Hepatocyte (in vitro differentiated cells): ENCODE results near the gene MAP3K21. TPM values are rescaled to one million over a fixed set of nuclear protein-coding genes. Genes with fewer than 3 reads are reported as not detected.
A peak's percentile ranks its signal among the peaks of the same experiment; 100 is the strongest.

Experiments used
- DNase-seq: peaks from one replicate; pipeline ENCODE4 v3.0.0-alpha.2; 2016; ENCODE audit warnings: low spot score
- H2AFZ ChIP-seq: fragments of 200-600 bp; sonication (generic); 2 replicates; pipeline ENCODE4 v1.6.0; 2016; ENCODE audit warnings: antibody characterized with exemption, mild to moderate bottlenecking
- H3K27ac ChIP-seq: fragments of 200-600 bp; sonication (generic); 2 replicates; pipeline ENCODE4 v1.5.1; 2016; ENCODE audit warnings: mild to moderate bottlenecking
- H3K27me3 ChIP-seq: fragments of 200-600 bp; sonication (generic); 2 replicates; pipeline ENCODE4 v1.6.1; 2016
- H3K36me3 ChIP-seq: fragments of 200-600 bp; sonication (generic); replicated peaks from 2 replicates; pipeline ENCODE4 v1.5.1; 2016; ENCODE audit warnings: low read depth; ENCODE audit not compliant: insufficient read depth
- H3K4me1 ChIP-seq: fragments of 200-600 bp; sonication (generic); 2 replicates; pipeline ENCODE4 v1.5.1; 2016; ENCODE audit warnings: mild to moderate bottlenecking, moderate library complexity; ENCODE audit not compliant: insufficient read depth
- H3K4me2 ChIP-seq: fragments of 200-600 bp; sonication (generic); 2 replicates; pipeline ENCODE4 v1.6.0; 2016
- H3K4me3 ChIP-seq: fragments of 200-600 bp; sonication (generic); 2 replicates; pipeline ENCODE4 v1.5.1; 2016; ENCODE audit warnings: mild to moderate bottlenecking
- H3K79me2 ChIP-seq: fragments of 200-600 bp; sonication (generic); 2 replicates; pipeline ENCODE4 v1.6.0; 2017; ENCODE audit warnings: mild to moderate bottlenecking
- H3K9me2 ChIP-seq: fragments of 200-600 bp; sonication (generic); replicated peaks from 2 replicates; pipeline ENCODE4 v1.6.0; 2017; ENCODE audit warnings: mild to moderate bottlenecking; ENCODE audit not compliant: insufficient read depth
- H3K9me3 ChIP-seq: fragments of 200-600 bp; sonication (generic); 2 replicates; pipeline ENCODE4 v1.5.1; 2016; ENCODE audit warnings: low read depth, mild to moderate bottlenecking
- H4K20me1 ChIP-seq: fragments of 200-600 bp; sonication (generic); 2 replicates; pipeline ENCODE4 v1.6.0; 2016; ENCODE audit warnings: mild to moderate bottlenecking; ENCODE audit not compliant: insufficient read depth, poor library complexity, severe bottlenecking
- CTCF ChIP-seq: fragments of 200-600 bp; sonication (generic); IDR thresholded peaks from 2 replicates; pipeline ENCODE4 v1.5.1; 2016; ENCODE audit warnings: antibody characterized with exemption, mild to moderate bottlenecking; ENCODE audit not compliant: poor library complexity
- EZH2 ChIP-seq: fragments of 200-600 bp; sonication (generic); IDR thresholded peaks from 2 replicates; pipeline ENCODE4 v1.6.1; 2016; ENCODE audit warnings: antibody characterized with exemption, mild to moderate bottlenecking, borderline replicate concordance
- EZH2phosphoT487 ChIP-seq: fragments of 200-600 bp; sonication (generic); IDR thresholded peaks from one replicate; pipeline ENCODE4 v1.6.1; 2018; ENCODE audit warnings: antibody characterized with exemption, mild to moderate bottlenecking, low read depth, moderate library complexity; ENCODE audit not compliant: unreplicated experiment, severe bottlenecking
- WGBS: methylation state at CpG from one replicate; pipeline ENCODE4 v1.1.6; 2016; ENCODE audit warnings: low lambda C conversion rate; ENCODE audit errors: missing lambda C conversion rate; 5-methylcytosine and 5-hydroxymethylcytosine counted together
- polyA plus RNA-seq: library from polyadenylated mRNA; unstranded; fragments of >200 nt; fragmentation: Nextera tagmentation; extraction: Ambion mirVana; gene quantifications from 2 replicates; pipeline ENCODE4 v1.2.1, GENCODE V29; 2016
- total RNA-seq: library from RNA; depleted of rRNA; stranded (reverse); fragments of >200 nt; gene quantifications from 2 replicates; pipeline ENCODE4 v1.2.3, GENCODE V29; 2014

MAP3K21 gene
- total and polyA plus RNA-seq, 2 experiments from 2014 or later = 2.5 to 6.9 TPM

DNA sequence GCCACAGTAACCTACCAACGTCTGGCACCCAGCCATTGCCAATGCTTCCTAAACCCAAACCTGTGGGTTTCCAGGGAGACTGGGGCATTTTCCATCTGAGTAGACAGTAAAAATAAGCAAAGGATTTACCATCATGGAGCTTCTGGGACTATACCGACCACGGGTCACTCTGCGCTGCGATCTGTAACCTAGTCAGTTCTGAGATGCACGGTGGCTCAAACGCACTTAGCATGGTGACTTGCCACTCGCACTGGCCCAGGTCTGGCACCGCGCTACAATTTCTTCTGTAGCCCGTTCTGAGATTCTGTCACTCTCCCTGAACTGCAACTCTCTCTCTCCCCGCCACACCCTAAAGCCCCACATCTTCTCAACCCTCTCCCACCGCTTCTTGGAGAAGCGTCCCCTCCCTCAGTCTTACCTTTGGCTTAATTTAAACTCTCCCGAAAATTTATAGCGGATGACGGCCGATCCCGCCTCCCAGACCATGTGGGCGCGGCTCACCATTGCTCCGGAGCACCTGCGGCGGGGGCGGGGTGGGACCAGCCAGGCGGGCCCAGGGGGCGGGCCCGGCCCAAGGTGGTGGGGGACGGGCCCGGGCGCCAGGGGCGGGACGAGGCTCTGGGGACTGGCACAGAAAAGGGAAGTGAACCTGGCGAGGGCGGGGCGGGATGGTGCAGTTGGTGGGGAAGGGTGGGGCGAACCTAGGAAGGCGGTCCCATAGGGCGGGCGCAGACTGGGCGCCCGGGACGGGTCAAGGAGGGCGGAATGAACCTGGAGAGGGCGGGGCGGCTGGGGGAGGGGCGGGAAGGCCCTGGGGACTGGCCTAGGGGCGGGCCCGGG, 493 bp upstream of the MAP3K21 start:
- peak overlapping the region; percentile 71 for H2AFZ ChIP-seq
- H3K9me2 ChIP-seq = no peaks in the 10 kb centered on the region
- peaks cover 27% of the 10 kb centered on the region for H3K79me2 ChIP-seq
- peaks cover 4% of the 10 kb centered on the region for H4K20me1 ChIP-seq
- peaks cover 7% of the 10 kb centered on the region for H3K27me3 ChIP-seq
- no peak for TF ChIP-seq CTCF
- no peak for TF ChIP-seq EZH2phosphoT487
- TF ChIP-seq EZH2 = no peak
- peak; percentile 94 for DNase-seq
- H3K27ac ChIP-seq = peak overlapping the region; percentile 31
- H3K9me3 ChIP-seq = no peaks in the 10 kb centered on the region
- H3K36me3 ChIP-seq = no peaks in the 10 kb centered on the region
- peak overlapping the region; percentile 35 for H3K4me3 ChIP-seq
- H3K4me1 ChIP-seq = peaks cover 4% of the 10 kb centered on the region
- H3K4me2 ChIP-seq = peak overlapping the region; percentile 99
- WGBS = 4% methylated on average over 23 of the region's 49 CpGs

DNA sequence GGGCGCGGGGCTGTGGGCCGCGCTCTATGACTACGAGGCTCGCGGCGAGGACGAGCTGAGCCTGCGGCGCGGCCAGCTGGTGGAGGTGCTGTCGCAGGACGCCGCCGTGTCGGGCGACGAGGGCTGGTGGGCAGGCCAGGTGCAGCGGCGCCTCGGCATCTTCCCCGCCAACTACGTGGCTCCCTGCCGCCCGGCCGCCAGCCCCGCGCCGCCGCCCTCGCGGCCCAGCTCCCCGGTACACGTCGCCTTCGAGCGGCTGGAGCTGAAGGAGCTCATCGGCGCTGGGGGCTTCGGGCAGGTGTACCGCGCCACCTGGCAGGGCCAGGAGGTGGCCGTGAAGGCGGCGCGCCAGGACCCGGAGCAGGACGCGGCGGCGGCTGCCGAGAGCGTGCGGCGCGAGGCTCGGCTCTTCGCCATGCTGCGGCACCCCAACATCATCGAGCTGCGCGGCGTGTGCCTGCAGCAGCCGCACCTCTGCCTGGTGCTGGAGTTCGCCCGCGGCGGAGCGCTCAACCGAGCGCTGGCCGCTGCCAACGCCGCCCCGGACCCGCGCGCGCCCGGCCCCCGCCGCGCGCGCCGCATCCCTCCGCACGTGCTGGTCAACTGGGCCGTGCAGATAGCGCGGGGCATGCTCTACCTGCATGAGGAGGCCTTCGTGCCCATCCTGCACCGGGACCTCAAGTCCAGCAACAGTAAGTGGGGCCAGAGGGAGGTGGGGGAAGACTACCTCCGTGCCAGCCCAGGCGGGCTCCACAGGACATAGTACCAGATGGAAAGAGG, 808 bp downstream of the MAP3K21 start:
- H4K20me1 ChIP-seq = peaks cover 4% of the 10 kb centered on the region
- peak overlapping the region; percentile 81 for H3K27ac ChIP-seq
- peaks cover 4% of the 10 kb centered on the region for H3K4me1 ChIP-seq
- no peaks in the 10 kb centered on the region for H3K9me2 ChIP-seq
- under 1% methylated on average over 47 of the region's 96 CpGs for WGBS
- H3K9me3 ChIP-seq = no peaks in the 10 kb centered on the region
- peaks cover 4% of the 10 kb centered on the region for H3K27me3 ChIP-seq
- H3K4me3 ChIP-seq = peak overlapping the region; percentile 90
- H3K79me2 ChIP-seq = peaks cover 35% of the 10 kb centered on the region
- H3K36me3 ChIP-seq = no peaks in the 10 kb centered on the region
- peak overlapping the region; percentile 89 for H2AFZ ChIP-seq
- TF ChIP-seq CTCF (no peak), EZH2phosphoT487 (no peak), EZH2 (no peak)
- peak; percentile 63 for DNase-seq
- H3K4me2 ChIP-seq = peak overlapping the region; percentile 99

DNA sequence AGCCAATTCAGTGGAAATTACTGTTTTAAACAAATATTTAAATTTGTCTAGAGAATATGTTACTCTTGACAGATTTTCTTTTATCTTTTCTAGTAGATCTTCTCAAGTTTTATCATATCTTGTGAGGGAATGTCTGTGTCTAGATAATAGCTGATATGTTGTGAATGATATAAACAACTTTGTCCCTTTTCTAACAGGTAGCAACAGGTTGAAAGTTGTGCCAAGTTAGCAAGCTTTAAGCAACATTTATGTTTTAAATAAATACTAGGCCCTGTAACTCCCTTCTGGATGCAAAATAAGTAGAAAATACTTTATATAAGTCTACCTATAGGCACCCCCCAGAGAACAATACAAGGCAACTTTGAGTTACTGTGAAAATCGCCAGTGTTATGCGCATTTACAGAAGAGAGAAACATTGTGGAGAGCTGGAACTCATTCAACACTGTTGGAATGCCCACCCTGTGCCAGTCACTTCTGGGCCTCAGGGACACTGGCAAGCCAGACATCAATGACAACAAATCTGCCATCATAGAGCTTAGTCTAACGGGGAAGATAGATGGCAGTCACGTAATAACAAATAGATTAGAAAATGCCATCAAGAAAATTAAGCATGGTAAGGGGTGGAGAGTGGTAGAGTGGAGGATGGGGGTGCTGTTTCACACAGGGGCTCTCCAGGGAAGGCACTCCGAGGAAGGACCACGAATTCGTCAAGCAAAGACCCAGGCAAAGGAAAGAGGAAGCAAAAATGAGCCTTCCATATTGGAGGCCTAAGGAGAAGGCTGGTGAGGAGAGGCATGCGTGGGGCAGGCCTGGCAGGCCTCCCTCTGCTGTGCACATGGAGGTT, 4.4 kb downstream of the MAP3K21 start:
- Histone ChIP-seq H3K79me2 (peaks cover 47% of the 10 kb centered on the region), H3K9me3 (no peaks in the 10 kb centered on the region), H2AFZ (no peak overlapping the region), H3K27me3 (peaks cover 4% of the 10 kb centered on the region), H3K4me3 (no peak overlapping the region), H3K9me2 (no peaks in the 10 kb centered on the region), H3K4me1 (peaks cover 4% of the 10 kb centered on the region), H4K20me1 (peaks cover 4% of the 10 kb centered on the region), H3K36me3 (no peaks in the 10 kb centered on the region), H3K4me2 (no peak overlapping the region), H3K27ac (no peak overlapping the region)
- WGBS = 84% methylated on average over 8 of the region's 8 CpGs
- TF ChIP-seq EZH2 (no peak), CTCF (no peak), EZH2phosphoT487 (no peak)
- DNase-seq = no peak
